Measurements from ENCODE around the gene CXXC5. TPM values are rescaled to one million over a fixed set of nuclear protein-coding genes. Genes with fewer than 3 reads are reported as not detected.
"Not testable (repeated sequence)": the region's sequence is repeated elsewhere in the genome, so short reads cannot be mapped to it uniquely, and the experiment has no call there.

The CXXC5 gene
- total and polyA plus RNA-seq, 2 of the 4 experiments (the other 2 are of a cell fraction): 24.9 to 35.7 TPM

DNA sequence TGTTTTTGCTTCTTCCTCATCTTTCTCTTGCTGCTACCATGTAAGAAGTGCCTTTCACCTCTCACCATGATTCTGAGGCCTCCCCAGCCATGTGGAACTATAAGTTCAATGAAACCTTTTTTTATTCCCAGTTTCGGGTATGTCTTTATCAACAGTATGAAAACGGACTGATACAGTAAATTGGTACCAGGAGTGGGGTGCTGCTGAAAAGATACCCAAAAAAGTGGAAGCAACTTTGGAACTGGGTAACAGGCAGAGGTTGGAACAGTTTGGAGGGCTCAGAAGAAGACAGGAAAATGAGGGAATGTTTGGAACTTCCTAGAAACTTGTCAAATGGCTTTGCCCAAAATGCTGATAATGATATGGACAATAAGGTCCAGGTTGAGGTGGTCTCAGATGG lies 70.3 kb downstream of the CXXC5 start:
- H4K8ac ChIP-seq (ENCODE audit: low read depth in 2 of 2, low read length in 2 of 2); H3K9me3 ChIP-seq (ENCODE audit: control insufficient read depth, insufficient read depth, low read length); H2BK15ac ChIP-seq (ENCODE audit: low read depth, low read length); H2BK20ac ChIP-seq (ENCODE audit: low read depth, low read length); in situ Hi-C loops (cut with MboI; ENCODE audit: low sequenced_read_pairs); H3K36me3 ChIP-seq (ENCODE audit: control insufficient read depth, insufficient read depth, low read length); H3K9ac ChIP-seq (ENCODE audit: low read depth, low read length); H3K18ac ChIP-seq (ENCODE audit: low read depth, low read length); H3K9me1 ChIP-seq (ENCODE audit: insufficient read depth, low read length); H3K4ac ChIP-seq (ENCODE audit: low read depth, low read length); dilution Hi-C loops (cut with HindIII; ENCODE audit: low sequenced_read_pairs, unreplicated experiment); POLR2A ChIA-PET (ENCODE audit: unreplicated experiment); BruUV-seq (replicated peaks); H3K56ac ChIP-seq (ENCODE audit: extremely low read depth, insufficient read depth, low read length); H3K4me1 ChIP-seq (ENCODE audit: control insufficient read depth, insufficient read depth, low read length); H2AFZ ChIP-seq (replicated peaks; ENCODE audit: low read length, poor library complexity); ATAC-seq (ENCODE audit: low read depth); H3K27ac ChIP-seq (ENCODE audit: insufficient read depth, low read length); H2AK9ac ChIP-seq (replicated peaks; ENCODE audit: low read depth, low read length, poor library complexity); H3K23ac ChIP-seq (ENCODE audit: low read depth, low read length); intact Hi-C loops (cut with micrococcal nuclease); H3K79me1 ChIP-seq (ENCODE audit: low read depth in 1 of 2, low read length in 2 of 2); H2AK5ac ChIP-seq (ENCODE audit: low read depth, low read length); H4K91ac ChIP-seq (ENCODE audit: insufficient read depth, low read depth, low read length); H4K5ac ChIP-seq (ENCODE audit: low read depth, low read length); H3K27me3 ChIP-seq (ENCODE audit: control insufficient read depth, insufficient read depth, low read length); CTCF ChIA-PET; H3K14ac ChIP-seq (replicated peaks; ENCODE audit: low read depth, low read length); H4K20me1 ChIP-seq (ENCODE audit: insufficient read depth, low read length); H2BK5ac ChIP-seq (ENCODE audit: low read depth, low read length, poor library complexity, severe bottlenecking); H2BK120ac ChIP-seq (ENCODE audit: low read depth, low read length); H3K4me2 ChIP-seq (ENCODE audit: low read depth, low read length); H3K4me3 ChIP-seq (ENCODE audit: insufficient read depth, low read depth, low read length); DNase-seq: not testable (repeated sequence)
- no CpG with 5 or more reads among the region's 2 CpGs for WGBS, 2 experiments (ENCODE audit: extremely low coverage in 2 of 2, insufficient read length in 1 of 2)

DNA sequence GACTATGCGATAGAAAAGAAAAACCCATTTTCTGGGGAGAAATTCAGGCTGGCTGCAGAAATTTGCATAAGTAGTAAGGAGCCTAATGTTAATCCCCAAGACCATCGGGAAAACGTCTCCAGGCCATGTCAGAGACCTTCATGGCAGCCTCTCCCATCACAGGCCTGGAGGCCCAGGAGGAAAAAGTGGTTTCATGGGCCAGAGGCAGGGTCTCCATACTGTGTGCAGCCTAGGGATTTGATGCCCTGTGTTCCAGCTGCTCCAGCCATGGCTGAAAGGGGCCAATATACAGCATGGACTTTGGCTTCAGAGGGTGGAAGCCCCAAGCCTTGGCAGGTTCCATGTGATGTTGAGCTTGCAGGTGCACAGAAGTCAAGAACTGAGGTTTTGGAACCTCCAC lies 71.8 kb downstream of the CXXC5 start:
- CTCF ChIA-PET; in situ Hi-C loops (cut with MboI; ENCODE audit: low sequenced_read_pairs); H3K36me3 ChIP-seq (ENCODE audit: control insufficient read depth, insufficient read depth, low read length); H2BK5ac ChIP-seq (ENCODE audit: low read depth, low read length, poor library complexity, severe bottlenecking); H3K9me3 ChIP-seq (ENCODE audit: control insufficient read depth, insufficient read depth, low read length); H4K8ac ChIP-seq (ENCODE audit: low read depth in 2 of 2, low read length in 2 of 2); H3K18ac ChIP-seq (ENCODE audit: low read depth, low read length); H2AK9ac ChIP-seq (replicated peaks; ENCODE audit: low read depth, low read length, poor library complexity); H3K27ac ChIP-seq (ENCODE audit: insufficient read depth, low read length); BruUV-seq (replicated peaks); H3K56ac ChIP-seq (ENCODE audit: extremely low read depth, insufficient read depth, low read length); H4K20me1 ChIP-seq (ENCODE audit: insufficient read depth, low read length); ATAC-seq (ENCODE audit: low read depth); H3K14ac ChIP-seq (replicated peaks; ENCODE audit: low read depth, low read length); H3K4me2 ChIP-seq (ENCODE audit: low read depth, low read length); H3K9ac ChIP-seq (ENCODE audit: low read depth, low read length); H2BK20ac ChIP-seq (ENCODE audit: low read depth, low read length); H3K23ac ChIP-seq (ENCODE audit: low read depth, low read length); dilution Hi-C loops (cut with HindIII; ENCODE audit: low sequenced_read_pairs, unreplicated experiment); H3K79me1 ChIP-seq (ENCODE audit: low read depth in 1 of 2, low read length in 2 of 2); H3K4ac ChIP-seq (ENCODE audit: low read depth, low read length); H3K4me1 ChIP-seq (ENCODE audit: control insufficient read depth, insufficient read depth, low read length); H2BK120ac ChIP-seq (ENCODE audit: low read depth, low read length); H2AK5ac ChIP-seq (ENCODE audit: low read depth, low read length); H4K5ac ChIP-seq (ENCODE audit: low read depth, low read length); H3K27me3 ChIP-seq (ENCODE audit: control insufficient read depth, insufficient read depth, low read length); DNase-seq; intact Hi-C loops (cut with micrococcal nuclease); H3K4me3 ChIP-seq (ENCODE audit: insufficient read depth, low read depth, low read length); H2BK15ac ChIP-seq (ENCODE audit: low read depth, low read length); H2AFZ ChIP-seq (replicated peaks; ENCODE audit: low read length, poor library complexity); POLR2A ChIA-PET (ENCODE audit: unreplicated experiment); H4K91ac ChIP-seq (ENCODE audit: insufficient read depth, low read depth, low read length): not testable (repeated sequence)
- H3K9me1 ChIP-seq (ENCODE audit: insufficient read depth, low read length): peaks cover 11% of the 10 kb centered on the region
- WGBS, 2 experiments (ENCODE audit: extremely low coverage in 2 of 2, insufficient read length in 1 of 2): no CpG with 5 or more reads among the region's 3 CpGs

Data from IMR-90 (cell line).